ENCODE data around the gene SLC39A1.
"Not testable (repeated sequence)": the region's sequence is repeated elsewhere in the genome, so short reads cannot be mapped to it uniquely, and the experiment has no call there.

Gene SLC39A1, protein sequence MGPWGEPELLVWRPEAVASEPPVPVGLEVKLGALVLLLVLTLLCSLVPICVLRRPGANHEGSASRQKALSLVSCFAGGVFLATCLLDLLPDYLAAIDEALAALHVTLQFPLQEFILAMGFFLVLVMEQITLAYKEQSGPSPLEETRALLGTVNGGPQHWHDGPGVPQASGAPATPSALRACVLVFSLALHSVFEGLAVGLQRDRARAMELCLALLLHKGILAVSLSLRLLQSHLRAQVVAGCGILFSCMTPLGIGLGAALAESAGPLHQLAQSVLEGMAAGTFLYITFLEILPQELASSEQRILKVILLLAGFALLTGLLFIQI

DNA sequence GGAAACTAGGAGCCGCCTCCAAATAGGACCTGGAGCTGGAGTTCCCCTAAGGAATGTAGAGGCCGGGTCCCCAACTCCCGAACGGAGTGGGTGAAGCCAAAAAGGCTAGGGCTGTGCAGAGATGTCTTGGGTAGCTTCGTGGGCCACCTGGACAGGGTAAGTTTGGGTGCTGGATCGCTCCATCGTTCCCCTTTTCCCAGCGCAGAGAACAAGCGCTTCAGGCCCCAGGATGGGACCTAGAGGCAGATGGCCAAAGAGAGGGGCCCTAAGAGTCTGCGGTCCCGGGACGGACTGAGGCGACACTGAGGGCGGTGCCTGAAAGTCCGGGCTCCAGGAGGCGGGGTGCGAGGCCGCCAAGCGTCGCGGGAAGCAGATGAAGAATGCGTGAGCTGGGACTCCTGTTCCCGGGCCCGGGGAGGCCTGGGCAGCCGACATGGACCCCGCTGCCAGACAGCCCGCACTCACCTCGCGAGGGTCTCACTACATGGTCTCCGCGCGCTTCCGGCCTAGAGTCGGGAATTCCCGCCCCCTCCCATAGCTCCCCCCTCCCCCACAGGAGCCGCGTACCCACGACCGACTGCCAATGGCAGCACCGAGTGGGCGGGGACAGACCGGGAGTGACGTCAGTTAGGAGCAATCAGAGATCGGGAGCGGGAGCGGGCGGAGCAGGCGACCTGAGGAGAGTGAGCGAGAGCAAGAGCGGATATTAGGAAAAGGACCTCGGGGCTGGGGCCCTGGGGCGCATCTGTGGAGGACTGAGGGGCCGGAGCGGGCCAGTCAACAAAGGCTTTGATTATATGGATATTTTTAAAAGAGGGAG is at the start of gene SLC39A1:
SLC39A1 (minus strand) TSS at position 508 of the 820 bp plus-strand sequence. CDS start 822 bp downstream, outside the sequence.
- DNase-seq (ENCODE audit: low read depth): peak; percentile 95

DNA sequence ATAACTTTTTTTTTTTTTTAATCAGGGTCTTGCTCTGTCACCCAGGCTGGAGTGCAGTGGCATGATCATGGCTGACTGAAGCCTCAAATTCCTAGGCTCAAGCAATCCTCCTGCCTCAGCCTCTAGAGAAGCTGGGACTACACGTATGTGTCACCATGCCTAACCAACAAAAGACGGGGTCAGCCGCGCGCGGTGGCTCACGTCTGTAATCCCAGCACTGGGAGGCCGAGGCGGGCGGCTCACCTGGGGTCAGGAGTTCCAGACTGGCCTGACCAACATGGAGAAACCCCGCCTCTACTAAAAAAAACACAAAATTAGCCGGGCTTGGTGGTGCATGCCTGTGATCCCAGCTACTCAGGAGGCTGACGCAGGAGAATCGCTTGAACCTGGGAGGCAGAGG is 49.2 kb upstream of the SLC39A1 start:
- not testable (repeated sequence) for DNase-seq (ENCODE audit: low read depth)

DNA sequence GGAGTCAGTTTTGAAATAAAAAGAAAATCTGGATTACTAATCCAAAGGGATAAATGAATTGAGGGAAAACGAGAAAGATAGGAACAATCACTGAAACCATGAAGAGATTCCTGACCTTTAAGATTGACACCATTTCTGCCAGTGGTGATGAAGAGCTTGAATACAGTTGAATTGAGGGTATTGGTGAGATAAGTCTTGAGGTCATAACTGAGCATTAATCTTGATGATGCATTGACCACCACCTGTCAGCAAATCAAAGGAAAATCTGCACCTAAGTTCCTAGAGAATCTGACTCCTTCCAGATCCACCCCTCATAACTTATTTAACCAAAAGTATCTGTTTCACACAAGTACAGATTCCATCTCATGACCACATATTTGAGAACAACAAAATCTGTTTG is 48.8 kb upstream of the SLC39A1 start:
- DNase-seq (ENCODE audit: low read depth): no peak

DNA sequence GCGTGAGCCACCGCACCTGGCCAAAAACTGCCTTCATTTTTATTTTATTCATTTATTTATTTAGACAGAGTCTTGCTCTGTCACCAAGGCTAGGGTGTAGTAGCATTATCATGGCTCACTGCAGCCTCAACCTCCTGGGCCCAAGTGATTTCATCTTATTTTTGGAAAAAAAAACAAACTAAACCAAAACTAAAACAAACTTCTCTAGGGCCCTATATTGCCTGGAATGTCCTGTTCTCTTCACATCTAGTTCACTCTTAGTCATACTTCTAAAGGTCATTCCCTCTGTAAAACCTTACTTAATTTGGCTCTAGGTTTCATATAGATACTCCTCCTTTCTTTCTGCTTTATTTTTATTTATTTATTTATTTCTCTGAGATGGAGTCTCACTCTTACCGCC is 42.8 kb upstream of the SLC39A1 start:
- no peak for DNase-seq (ENCODE audit: low read depth)

DNA sequence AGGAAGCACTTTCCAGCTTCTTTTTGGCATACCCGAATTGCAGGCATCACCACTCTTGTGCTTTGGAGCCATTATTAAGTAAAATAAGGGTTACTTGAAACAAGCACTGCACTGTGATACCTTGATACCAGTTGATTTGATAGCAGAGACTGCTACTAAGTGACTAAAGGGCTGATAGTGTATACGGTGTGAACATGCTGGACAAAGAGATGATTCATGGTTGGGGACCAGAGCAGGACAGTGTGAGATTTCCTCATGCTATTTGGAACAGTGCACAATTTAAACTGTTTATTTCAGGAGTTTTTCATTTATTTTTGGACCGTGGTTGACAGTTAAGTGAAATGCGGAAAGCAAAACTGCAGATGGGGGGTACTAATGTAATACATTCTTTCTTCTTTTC is 37.1 kb upstream of the SLC39A1 start:
- no peak for DNase-seq (ENCODE audit: low read depth)

DNA sequence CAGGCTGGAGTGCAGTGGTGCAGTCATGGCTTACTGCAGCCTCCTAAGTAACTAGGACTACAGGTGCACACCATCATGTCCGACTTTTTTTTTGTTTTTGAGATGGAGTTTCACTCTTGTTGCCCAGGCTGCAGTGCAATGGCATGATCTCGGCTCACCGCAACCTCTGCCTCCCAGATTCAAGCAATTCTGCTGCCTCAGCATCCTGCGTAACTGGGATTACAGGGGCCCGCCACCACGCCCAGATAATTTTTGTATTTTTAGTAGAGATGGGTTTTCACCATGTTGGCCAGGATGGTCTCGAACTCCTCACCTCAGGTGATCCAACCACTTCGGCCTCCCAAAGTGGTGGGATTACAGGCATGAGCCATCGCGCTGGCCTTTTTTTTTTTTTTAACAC is 33.5 kb upstream of the SLC39A1 start:
- not testable (repeated sequence) for DNase-seq (ENCODE audit: low read depth)

DNA sequence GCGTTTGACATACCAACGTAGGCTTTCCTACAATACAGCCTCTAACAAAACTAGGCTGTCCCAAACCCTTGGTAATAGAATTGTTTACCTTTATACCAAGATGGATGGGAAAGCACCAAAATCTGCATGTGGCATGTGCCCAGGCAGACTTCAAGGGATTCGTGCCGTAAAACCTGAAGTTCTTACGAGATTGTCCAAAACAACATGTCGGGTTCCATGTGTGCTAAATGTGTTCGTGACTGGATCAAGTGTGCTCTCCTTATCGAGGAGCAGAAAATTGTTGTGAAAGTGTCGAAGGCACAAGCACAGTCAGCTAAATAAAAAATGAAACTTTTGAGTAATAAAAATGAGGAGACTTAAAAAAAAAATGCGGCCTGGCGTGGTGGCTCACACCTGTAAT is 32.3 kb upstream of the SLC39A1 start:
- DNase-seq (ENCODE audit: low read depth): no peak

DNA sequence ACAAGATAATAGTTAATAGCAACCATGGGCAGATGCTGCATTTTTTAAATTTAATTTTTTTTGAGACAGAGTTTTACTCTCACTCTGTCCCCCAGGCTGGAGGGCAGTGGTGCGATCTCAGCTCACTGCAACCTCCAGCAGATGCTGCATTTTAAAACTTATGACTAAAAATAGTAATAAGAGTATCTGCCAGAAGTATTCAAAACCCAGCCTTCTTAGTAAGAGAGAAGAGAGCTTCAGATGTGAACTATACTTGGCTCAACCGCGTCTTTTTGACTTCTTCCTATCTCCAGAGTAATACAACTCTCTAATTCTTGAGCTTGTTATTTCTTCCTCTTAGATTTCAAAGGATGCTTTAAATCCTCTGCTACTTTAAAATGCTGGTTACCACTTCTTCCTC is 31.9 kb upstream of the SLC39A1 start:
- no peak for DNase-seq (ENCODE audit: low read depth)

DNA sequence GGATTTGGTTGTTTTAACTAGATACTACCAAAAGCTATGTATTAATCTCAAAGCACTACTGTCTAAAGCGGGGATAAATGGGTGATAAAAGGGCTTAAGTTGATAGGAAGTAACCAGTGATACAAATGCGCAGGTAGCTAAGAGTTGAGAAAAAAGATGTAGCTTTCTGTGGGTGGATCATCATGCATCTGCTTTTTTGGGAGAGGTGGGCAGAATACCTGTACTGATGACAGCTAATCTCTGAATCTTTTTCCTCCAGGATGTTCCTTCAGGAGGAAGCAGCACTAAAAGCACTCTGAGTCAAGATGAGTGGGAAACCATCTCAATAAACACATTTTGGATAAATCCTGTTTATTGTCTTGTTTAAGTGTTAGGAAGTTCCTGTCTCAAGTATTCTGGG is 28.5 kb upstream of the SLC39A1 start:
- DNase-seq (ENCODE audit: low read depth): no peak

DNA sequence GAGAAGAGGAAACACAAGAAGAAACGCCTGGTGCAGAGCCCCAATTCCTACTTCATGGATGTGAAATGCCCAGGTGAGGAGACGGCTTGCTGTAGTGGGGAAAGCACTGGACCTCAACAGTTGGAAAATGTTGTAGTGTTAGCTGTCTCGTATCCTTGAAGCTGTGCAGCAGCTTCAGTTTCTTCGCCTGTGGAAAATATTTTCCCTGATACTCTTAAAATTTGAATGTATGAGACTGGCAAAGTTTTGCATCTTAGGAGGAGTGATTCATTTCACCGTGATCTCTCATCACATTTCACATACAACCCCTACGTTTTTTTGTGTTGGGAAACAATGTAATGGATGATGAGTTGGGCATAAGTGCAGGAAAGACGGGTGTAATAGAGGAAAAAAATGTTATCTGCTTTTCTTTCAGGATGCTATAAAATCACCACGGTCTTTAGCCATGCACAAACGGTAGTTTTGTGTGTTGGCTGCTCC is 27.9 kb upstream of the SLC39A1 start:
- no peak for DNase-seq (ENCODE audit: low read depth)

DNA sequence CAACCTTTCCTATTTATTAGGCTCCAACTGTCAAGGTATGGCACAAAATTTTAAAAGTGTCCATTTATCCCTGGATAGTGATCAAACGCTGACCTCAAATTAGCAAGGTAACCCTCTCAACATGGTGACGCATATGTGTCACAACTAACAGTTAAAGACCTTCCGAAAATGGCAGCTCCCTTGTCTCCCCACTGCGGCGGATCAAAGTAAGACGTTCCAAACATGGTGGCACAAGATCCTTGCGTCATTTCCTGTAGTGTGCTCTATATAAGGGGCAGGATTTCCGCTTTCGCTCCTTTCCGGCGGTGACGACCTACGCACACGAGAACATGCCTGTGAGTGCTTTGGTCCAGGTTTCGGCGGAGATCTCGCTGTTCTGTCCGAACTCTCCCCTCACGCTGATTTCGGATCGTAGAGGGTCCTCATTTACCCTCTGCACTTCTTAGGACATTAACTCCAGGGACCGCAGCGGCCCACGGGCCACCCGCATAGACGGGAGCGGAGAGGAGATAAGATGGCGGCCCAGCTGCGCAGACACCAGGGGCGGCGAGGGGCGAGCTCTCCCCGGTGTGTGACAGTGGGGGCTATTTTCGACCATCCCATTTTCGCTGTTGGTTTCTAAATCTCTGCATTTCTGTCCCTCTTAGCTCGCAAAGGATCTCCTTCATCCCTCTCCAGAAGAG is 27.3 kb upstream of the SLC39A1 start, which contains the start of gene RPS27:
RPS27 (plus strand) TSS at position 295 of the 683 bp plus-strand sequence; CDS start at position 330, 35 bp downstream.
- peak; percentile 98 for DNase-seq (ENCODE audit: low read depth)

DNA sequence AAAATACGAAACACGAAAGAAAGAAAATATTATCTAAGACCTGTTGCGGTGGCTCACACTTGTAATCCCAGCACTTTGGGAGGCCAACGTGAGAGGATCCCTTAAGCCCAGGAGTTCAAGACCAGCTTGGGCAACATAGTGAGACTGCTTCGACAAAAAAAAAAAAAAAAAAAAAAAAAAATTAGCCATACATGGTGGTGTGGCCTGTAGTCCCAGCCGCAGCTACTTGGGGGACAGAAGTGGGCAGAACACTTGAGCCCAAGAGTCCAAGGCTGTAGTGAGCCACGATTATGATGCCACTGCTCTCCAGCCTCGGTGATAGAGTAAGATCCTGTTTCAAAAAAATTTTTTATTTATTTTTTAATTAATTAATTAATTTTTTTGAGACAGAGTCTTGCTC is 24.3 kb upstream of the SLC39A1 start:
- DNase-seq (ENCODE audit: low read depth): no peak

DNA sequence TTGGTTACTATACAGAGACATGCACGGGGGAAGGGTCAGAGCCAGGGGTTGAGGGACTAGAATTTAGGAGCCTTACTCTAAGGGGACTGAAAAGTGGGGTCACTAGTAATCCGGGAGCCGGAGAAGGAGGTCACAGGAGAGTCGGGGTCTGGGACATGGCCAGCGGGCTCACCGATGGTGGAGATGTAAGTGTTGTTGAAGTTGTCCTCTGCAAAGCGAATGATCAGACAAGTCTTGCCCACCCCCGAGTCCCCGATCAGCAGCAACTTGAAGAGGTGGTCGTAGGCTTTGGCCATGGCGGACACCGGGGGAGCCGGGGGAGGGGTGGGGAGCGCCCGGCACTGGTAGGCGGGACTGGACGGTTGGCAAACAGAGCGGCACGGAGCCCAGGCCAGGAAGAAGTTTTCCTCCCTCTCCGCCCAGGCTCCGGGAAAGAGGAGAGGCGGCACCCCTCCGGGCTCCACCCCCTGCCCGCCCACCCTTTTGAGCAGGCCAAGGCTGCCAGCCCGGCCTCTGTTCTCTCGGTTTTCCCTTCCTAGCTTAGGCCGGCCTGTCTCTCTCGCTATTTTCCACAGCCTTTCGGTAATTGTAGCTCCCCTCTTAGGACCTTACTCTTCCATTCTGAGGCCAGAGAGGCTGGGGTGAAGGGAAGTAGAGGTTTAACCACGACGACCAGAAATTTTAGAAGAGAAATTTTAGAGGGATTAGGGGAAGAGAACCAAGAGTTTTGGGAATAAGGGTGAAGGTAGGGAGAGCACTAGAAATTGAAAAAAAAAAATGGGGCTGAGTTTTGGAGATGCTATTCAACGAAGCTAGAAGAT is 22.8 kb upstream of the SLC39A1 start, which contains the start of gene RAB13:
RAB13 (minus strand) TSS at position 399 of the 821 bp plus-strand sequence; CDS start at position 296, 103 bp downstream.
- peak; percentile 65 for DNase-seq (ENCODE audit: low read depth)

DNA sequence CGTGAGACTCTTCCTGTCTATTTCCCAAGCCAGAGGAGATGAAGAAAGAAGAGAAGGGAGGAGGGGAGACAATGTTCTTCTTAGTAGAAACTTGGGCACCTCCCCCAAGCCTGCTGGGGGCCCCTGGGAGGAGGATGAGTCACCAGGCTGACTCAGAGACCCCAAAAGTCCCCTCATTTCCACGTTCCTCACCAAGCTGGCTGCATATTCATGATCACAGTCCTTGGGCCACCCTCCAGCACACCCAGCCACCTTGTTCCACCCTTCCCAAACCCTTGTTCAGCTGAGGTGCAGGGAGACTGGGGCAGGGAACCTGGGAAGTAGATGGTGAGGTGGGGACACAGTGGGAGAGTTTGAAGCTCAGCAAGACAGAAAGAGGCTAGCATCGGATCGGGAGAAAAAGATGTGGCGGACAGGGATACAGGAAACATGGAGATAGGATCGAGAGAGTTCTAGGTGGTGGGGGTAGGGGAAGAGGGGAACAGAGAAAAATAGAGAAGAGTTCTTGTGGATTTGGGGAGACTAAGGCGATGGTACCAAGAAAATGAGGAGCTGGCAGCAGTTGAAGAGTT is 22.1 kb upstream of the SLC39A1 start:
- no peak for DNase-seq (ENCODE audit: low read depth)

DNA sequence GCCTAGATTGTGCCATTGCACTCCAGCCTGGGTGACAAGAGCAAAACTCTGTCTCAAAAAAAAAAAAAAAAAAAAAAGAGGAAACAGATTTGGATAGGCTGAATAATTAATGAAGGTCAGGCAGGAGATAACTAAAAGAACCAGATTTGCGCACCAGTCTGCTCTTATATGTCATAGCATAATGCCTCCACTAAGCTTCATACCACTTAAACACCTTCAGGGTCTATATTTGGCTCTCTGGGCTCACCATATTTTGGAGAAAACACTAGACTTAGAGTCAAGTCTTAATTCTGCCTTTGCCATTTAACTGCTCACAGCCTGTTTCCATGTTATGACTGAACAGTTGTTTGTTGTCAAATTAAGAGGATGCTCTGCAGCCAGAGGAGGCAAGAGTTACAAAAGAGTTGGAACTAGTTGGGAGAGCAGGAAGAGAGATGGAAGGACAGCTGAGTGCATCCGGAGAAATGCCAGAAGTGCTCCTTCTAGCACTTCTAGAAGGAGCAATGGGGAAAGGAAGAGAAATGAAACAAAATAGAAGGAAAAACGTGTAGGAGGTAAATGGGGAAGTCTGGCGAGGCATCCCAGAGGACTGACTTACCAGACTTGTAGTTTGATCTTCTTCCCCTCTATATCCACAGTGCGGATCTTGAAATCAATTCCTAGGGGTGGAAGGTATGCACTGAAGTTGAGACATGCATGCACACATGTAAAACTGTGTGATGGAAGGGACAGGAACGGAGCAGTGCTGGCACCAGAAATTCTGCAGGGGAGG is 21.0 kb upstream of the SLC39A1 start:
- no peak for DNase-seq (ENCODE audit: low read depth)

DNA sequence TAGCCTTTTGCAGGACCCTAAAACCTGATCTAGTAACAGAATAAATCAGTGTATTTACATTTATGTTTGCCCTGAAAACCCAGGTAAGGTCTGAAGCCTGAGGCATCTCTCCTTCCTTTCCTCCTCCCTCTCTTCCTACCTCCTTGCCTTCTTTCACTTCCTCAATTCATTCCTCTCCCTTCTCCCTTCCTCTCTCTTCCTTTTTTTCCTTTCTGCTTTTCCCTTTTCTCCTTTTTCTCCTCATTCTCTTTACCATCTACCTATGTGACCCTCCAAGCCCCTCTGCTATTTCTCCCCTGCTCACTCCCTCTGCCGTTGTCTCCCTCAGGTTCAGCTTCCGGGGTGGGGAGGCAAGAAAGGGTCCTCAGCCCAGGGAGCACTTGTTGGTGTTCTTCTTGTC is 18.4 kb upstream of the SLC39A1 start:
- DNase-seq (ENCODE audit: low read depth): not testable (repeated sequence)

DNA sequence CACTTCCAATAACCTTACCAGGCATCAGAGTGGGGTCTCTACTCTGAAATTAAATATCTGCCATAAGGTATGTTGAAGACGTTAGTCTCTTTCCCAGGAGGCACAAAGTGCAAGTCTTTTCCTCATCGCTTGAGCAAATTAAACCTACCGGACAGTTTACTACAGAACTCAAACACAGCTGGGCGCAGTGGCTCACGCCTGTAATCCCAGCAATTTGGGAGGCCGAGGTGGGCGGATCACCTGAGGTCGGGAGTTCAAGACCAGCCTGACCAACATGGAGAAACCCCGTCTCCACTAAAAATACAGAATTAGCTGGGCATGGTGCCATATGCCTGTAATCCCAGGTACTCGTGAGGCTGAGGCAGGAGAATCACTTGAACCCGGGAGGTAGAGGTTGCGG is 15.8 kb upstream of the SLC39A1 start:
- DNase-seq (ENCODE audit: low read depth): not testable (repeated sequence)

DNA sequence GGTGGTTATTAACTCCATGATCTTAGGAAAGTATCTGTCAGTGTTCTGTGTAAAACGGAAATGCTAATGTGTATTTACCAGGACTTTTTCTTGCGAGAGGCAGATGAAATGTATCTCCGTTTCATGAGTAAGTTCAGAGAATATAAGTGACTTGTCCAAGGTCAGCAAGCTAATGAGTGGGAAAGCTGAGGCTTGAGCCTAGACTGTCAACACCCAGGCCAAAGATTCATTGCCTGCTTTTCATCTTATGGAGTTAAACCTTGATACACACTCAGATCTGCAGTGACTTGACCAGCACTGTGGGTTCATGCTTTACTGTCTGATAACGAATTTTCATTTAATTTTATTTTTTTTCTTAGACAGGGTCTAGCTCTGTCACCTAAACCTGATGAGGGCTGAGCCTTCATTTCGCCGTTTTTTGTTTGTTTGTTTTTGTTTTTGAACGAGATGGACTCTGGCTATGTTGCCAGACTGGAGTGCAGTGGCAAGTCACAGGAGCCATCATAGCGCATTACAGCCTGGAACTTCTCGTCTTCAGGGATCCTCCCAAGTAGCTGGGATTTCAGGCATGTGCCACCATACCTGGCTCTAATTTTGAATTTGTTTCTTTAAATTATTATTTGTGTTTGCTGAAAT is 15.1 kb upstream of the SLC39A1 start:
- DNase-seq (ENCODE audit: low read depth): no peak

All from CMK (cell line).